H1 (cell line): ENCODE results near the gene SLCO2A1. TPM values are rescaled to one million over a fixed set of nuclear protein-coding genes. Genes with fewer than 3 reads are reported as not detected.
A peak's percentile ranks its signal among the peaks of the same experiment; 100 is the strongest.

ENCODE experiments used
- CTCF ChIA-PET: fragments of 300-600 bp; sonication (Branson Sonifier 250); formaldehyde crosslinking; loops from one replicate; lab custom pipeline; 2021; ENCODE audit not compliant: partially characterized antibody; lab: Charles Lee
- POLR2A ChIA-PET: fragments of 300-600 bp; sonication (Branson Sonifier 250); formaldehyde crosslinking; loops from one replicate; lab custom pipeline; 2021; ENCODE audit warnings: inconsistent platforms; ENCODE audit not compliant: partially characterized antibody; lab: Charles Lee
- DNase-seq, 2 experiments: peaks; one replicate each; pipeline versions ENCODE4 v3.0.0 to v3.0.0-alpha.2; 2010 to 2022; ENCODE audit warnings: low spot score in 2 of 2, low read depth in 1 of 2, mixed read lengths in 1 of 2
- FAIRE-seq: peaks from 2 replicates; lab custom pipeline; 2011; peaks lifted over from hg19 to GRCh38; lab: Jason Lieb, UNC
- H2AFZ ChIP-seq: 2 replicates; pipeline ENCODE4 v1.8.1; 2012; ENCODE audit warnings: low read length, inconsistent platforms
- H2AK5ac ChIP-seq: 2 replicates; pipeline ENCODE4 v1.6.1; 2013; ENCODE audit warnings: low read depth, low read length
- H2BK120ac ChIP-seq: replicated peaks from 2 replicates; pipeline ENCODE3; 2013; ENCODE audit warnings: low read depth, low read length, inconsistent platforms
- H2BK12ac ChIP-seq: 2 replicates; pipeline ENCODE4 v1.6.1; 2013; ENCODE audit warnings: low read depth, low read length
- H2BK15ac ChIP-seq: 2 replicates; pipeline ENCODE4 v1.6.1; 2013; ENCODE audit warnings: low read length
- H2BK20ac ChIP-seq: 2 replicates; pipeline ENCODE4 v1.6.1; 2013; ENCODE audit warnings: low read length
- H2BK5ac ChIP-seq: 2 replicates; pipeline ENCODE4 v1.6.1; 2013; ENCODE audit warnings: low read depth, low read length
- H3K14ac ChIP-seq: 2 replicates; pipeline ENCODE4 v1.6.1; 2013; ENCODE audit warnings: inconsistent platforms; ENCODE audit not compliant: insufficient read length
- H3K18ac ChIP-seq: 2 replicates; pipeline ENCODE4 v1.6.1; 2013; ENCODE audit warnings: low read length; ENCODE audit errors: extremely low read depth
- H3K23ac ChIP-seq: 2 replicates; pipeline ENCODE4 v1.6.1; 2013; ENCODE audit warnings: inconsistent platforms; ENCODE audit not compliant: insufficient read length
- H3K23me2 ChIP-seq: 2 replicates; pipeline ENCODE4 v1.6.1; 2013; ENCODE audit warnings: low read depth, low read length
- H3K27ac ChIP-seq: 2 replicates; pipeline ENCODE4 v1.6.1; 2011; ENCODE audit warnings: low read depth, low read length, inconsistent platforms
- H3K27me3 ChIP-seq, 4 experiments: replicated peaks in 1 of 4; 1 replicate in 1 of 4; 2 replicates in 3 of 4; pipeline versions ENCODE4 v1.6.1 to v1.8.1; 2011 to 2013; ENCODE audit warnings: low read length in 3 of 4, mild to moderate bottlenecking in 3 of 4, inconsistent platforms in 2 of 4, mixed read lengths in 2 of 4, moderate library complexity in 1 of 4; ENCODE audit not compliant: control insufficient read depth in 3 of 4, insufficient read depth in 3 of 4; ENCODE audit errors: extremely low read depth in 1 of 4
- H3K36me3 ChIP-seq, 4 experiments: 2 replicates each; pipeline versions ENCODE4 v1.6.1 to v1.8.1; 2011 to 2013; ENCODE audit warnings: mild to moderate bottlenecking in 4 of 4, low read length in 3 of 4, moderate library complexity in 2 of 4, control low read depth in 1 of 4, inconsistent platforms in 1 of 4; ENCODE audit not compliant: insufficient read depth in 4 of 4, control insufficient read depth in 2 of 4
- H3K4ac ChIP-seq: replicated peaks from 2 replicates; pipeline ENCODE3; 2013; ENCODE audit warnings: low read length, low read depth, mixed read lengths, inconsistent platforms; ENCODE audit not compliant: insufficient read length
- H3K4me1 ChIP-seq, 4 experiments: replicated peaks in 1 of 4; 1 replicate in 1 of 4; 2 replicates in 3 of 4; pipeline versions ENCODE4 v1.6.1 to v1.8.1; 2011 to 2013; ENCODE audit warnings: low read length in 3 of 4, inconsistent platforms in 2 of 4, mixed read lengths in 1 of 4; ENCODE audit not compliant: insufficient read depth in 4 of 4, control insufficient read depth in 3 of 4
- H3K4me2 ChIP-seq, 2 experiments: 2 replicates each; pipeline versions ENCODE4 v1.6.1 to v1.8.1; 2011 to 2013; ENCODE audit warnings: low read depth in 2 of 2, low read length in 2 of 2, control low read depth in 1 of 2, inconsistent platforms in 1 of 2, mild to moderate bottlenecking in 1 of 2; ENCODE audit not compliant: insufficient read depth in 1 of 2
- H3K4me3 ChIP-seq, 4 experiments: fragments of 200-600, 300-600 bp in 1 of 4; sonication (generic), shearing (Covaris generic), sonication (Bioruptor Twin) in 1 of 4; 2 replicates each; pipeline versions ENCODE4 v1.5.1 to v1.8.1; 2011 to 2016; ENCODE audit warnings: low read length in 4 of 4, low read depth in 3 of 4, control low read depth in 2 of 4, inconsistent platforms in 2 of 4, mild to moderate bottlenecking in 2 of 4, mixed read lengths in 1 of 4, moderate library complexity in 1 of 4; ENCODE audit not compliant: insufficient read depth in 2 of 4; ENCODE audit errors: extremely low read depth in 1 of 4
- H3K56ac ChIP-seq: replicated peaks from 2 replicates; pipeline ENCODE3; 2013; ENCODE audit warnings: low read depth, mild to moderate bottlenecking, mixed read lengths, low read length, inconsistent platforms; ENCODE audit not compliant: insufficient read length
- H3K79me1 ChIP-seq: 2 replicates; pipeline ENCODE4 v1.6.1; 2013; ENCODE audit warnings: low read depth, low read length, control low read depth
- H3K79me2 ChIP-seq, 2 experiments: 2 replicates each; pipeline versions ENCODE4 v1.6.1 to v1.8.1; 2012 to 2013; ENCODE audit warnings: low read length in 2 of 2, mild to moderate bottlenecking in 2 of 2, inconsistent platforms in 1 of 2; ENCODE audit not compliant: insufficient read depth in 2 of 2, control insufficient read depth in 1 of 2
- H3K9ac ChIP-seq, 4 experiments: replicated peaks in 1 of 4; 1 replicate in 1 of 4; 2 replicates in 3 of 4; pipeline versions ENCODE4 v1.6.1 to v1.8.1; 2011 to 2013; ENCODE audit warnings: low read depth in 3 of 4, low read length in 3 of 4, control low read depth in 2 of 4, mild to moderate bottlenecking in 2 of 4, moderate library complexity in 2 of 4, inconsistent platforms in 1 of 4; ENCODE audit errors: extremely low read depth in 1 of 4
- H3K9me3 ChIP-seq, 2 experiments: 2 replicates each; pipeline versions ENCODE4 v1.6.1 to v1.8.1; 2012 to 2013; ENCODE audit warnings: mild to moderate bottlenecking in 2 of 2, moderate library complexity in 2 of 2, control low read depth in 1 of 2, inconsistent platforms in 1 of 2, low read depth in 1 of 2, low read length in 1 of 2, mixed read lengths in 1 of 2; ENCODE audit not compliant: insufficient read depth in 2 of 2
- H4K20me1 ChIP-seq, 2 experiments: replicated peaks in 1 of 2; 2 replicates each; pipeline versions ENCODE3 to v1.8.1; 2011 to 2013; ENCODE audit warnings: inconsistent platforms in 2 of 2, low read length in 2 of 2, mild to moderate bottlenecking in 1 of 2; ENCODE audit not compliant: insufficient read depth in 2 of 2, control insufficient read depth in 1 of 2
- H4K5ac ChIP-seq: 2 replicates; pipeline ENCODE4 v1.6.1; 2013; ENCODE audit warnings: low read length, low read depth, mixed read lengths, inconsistent platforms; ENCODE audit not compliant: insufficient read length
- H4K8ac ChIP-seq: 2 replicates; pipeline ENCODE4 v1.8.0; 2013; ENCODE audit warnings: mild to moderate bottlenecking, moderate library complexity, low read length, inconsistent platforms; ENCODE audit not compliant: insufficient read depth; ENCODE audit errors: extremely low read depth
- H4K91ac ChIP-seq: replicated peaks from 2 replicates; pipeline ENCODE3; 2013; ENCODE audit warnings: low read length, mixed read lengths, inconsistent platforms; ENCODE audit not compliant: insufficient read length
- BRCA1 ChIP-seq: IDR thresholded peaks from 2 replicates; pipeline ENCODE4 v1.6.1; 2012; ENCODE audit warnings: low read depth, low read length, improper control_type of control experiment
- CBX8 ChIP-seq: fragments of 300-800, 300-1000 bp; sonication (generic); IDR thresholded peaks from 2 replicates; pipeline ENCODE4 v1.7.1; 2016; ENCODE audit warnings: low read depth, low read length, borderline replicate concordance
- CHD2 ChIP-seq: IDR thresholded peaks from 2 replicates; pipeline ENCODE4 v1.6.1; 2012; ENCODE audit warnings: low read length, improper control_type of control experiment
- HDAC6 ChIP-seq: IDR thresholded peaks from one replicate; pipeline ENCODE4 v1.7.1; 2012; ENCODE audit warnings: low read depth, mild to moderate bottlenecking, inconsistent platforms, low read length, moderate library complexity
- NRF1 ChIP-seq: IDR thresholded peaks from 2 replicates; pipeline ENCODE4 v1.6.1; 2011; ENCODE audit warnings: mild to moderate bottlenecking, low read depth, low read length, improper control_type of control experiment
- POU5F1 ChIP-seq: IDR thresholded peaks from 2 replicates; pipeline ENCODE4 v1.6.1; 2011; ENCODE audit warnings: low read depth, mild to moderate bottlenecking, low read length, moderate library complexity
- RXRA ChIP-seq: IDR thresholded peaks from 2 replicates; pipeline ENCODE4 v1.6.1; 2011; ENCODE audit warnings: low read depth, mild to moderate bottlenecking, low read length, moderate library complexity; ENCODE audit not compliant: insufficient read depth
- SIN3A ChIP-seq, 2 experiments: IDR thresholded peaks in 1 of 2; conservative IDR thresholded peaks in 1 of 2; 2 replicates each; pipeline ENCODE4 v1.6.1; 2011 to 2012; ENCODE audit warnings: low read length in 2 of 2, improper control_type of control experiment in 1 of 2, low read depth in 1 of 2, mild to moderate bottlenecking in 1 of 2
- TCF12 ChIP-seq: IDR thresholded peaks from 2 replicates; pipeline ENCODE4 v1.6.1; 2011; ENCODE audit warnings: low read depth, mild to moderate bottlenecking, low read length
- WGBS, 2 experiments: shearing (Covaris generic) in 1 of 2; methylation state at CpG; one replicate each; pipeline versions ENCODE4 v1.1.6 to v1.1.7; 2013 to 2015; ENCODE audit warnings: low lambda C conversion rate in 2 of 2, mixed read lengths in 2 of 2, inconsistent platforms in 1 of 2, low coverage in 1 of 2, missing lambda C conversion rate in 1 of 2; ENCODE audit not compliant: insufficient replicate concordance in 2 of 2, insufficient coverage in 1 of 2, insufficient read length in 1 of 2; ENCODE audit errors: extremely low coverage in 1 of 2, missing lambda C conversion rate in 1 of 2; 5-methylcytosine and 5-hydroxymethylcytosine counted together
- polyA plus RNA-seq, 7 experiments: library from polyadenylated mRNA; depleted of rRNA in 3 of 7; stranded (reverse) in 5 of 7; unstranded in 2 of 7; fragments of >200 nt in 5 of 7; fragments of 200-250 nt in 2 of 7; gene quantifications; 1 replicate in 5 of 7; 2 replicates in 1 of 7; 4 replicates in 1 of 7; pipeline versions ENCODE4 v1.2.1 to v1.2.3, GENCODE V29; 2011 to 2013; ENCODE audit warnings: missing spikeins in 2 of 7, mixed read lengths in 2 of 7
- total RNA-seq: library from RNA; stranded (reverse); fragmentation: NEBNext Ultra II Directional; extraction: Animal tissue kit (Norgen Biotek cat#: 25700); gene quantifications from 2 replicates; pipeline ENCODE4 v1.2.1, GENCODE V29; 2021

SLCO2A1 gene
- total and polyA plus RNA-seq, 2 of the 8 experiments (the other 6 are each of a cell fraction or from before 2014, with no cell fraction given), result 1.1 to 2.3 TPM

DNA sequence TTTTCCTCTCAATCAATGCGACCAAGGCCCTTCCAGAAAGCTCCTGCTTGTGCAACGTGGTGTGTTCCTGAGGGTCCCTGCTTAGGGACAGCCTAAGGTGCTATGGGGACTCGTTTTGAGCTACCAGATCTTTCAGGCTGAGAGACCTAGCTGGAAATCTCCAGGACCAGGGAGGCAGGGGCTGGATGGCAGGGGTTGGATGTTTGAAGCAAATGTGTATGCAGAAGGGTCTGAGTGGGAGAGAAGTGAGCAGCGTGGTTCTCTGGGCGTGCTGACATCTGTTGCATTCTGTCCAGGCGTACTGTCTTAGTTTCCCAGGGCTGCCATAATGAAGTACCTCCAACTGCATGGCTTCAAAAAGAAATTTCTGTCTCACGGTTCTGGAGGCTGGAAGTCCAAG is 31.7 kb upstream of the SLCO2A1 start:
- H4K91ac ChIP-seq, result no peak overlapping the region
- H2BK15ac ChIP-seq, result no peak overlapping the region
- H3K27ac ChIP-seq, result no peak overlapping the region
- H2AFZ ChIP-seq, result no peak overlapping the region
- ChIA-PET POLR2A (no interaction called here), CTCF (interaction anchor here (1.0 to 1.6 kb wide), 2 partner anchors 100 to 151 kb away, joined by 3 to 4 read pairs; no protein-coding TSS in a partner anchor)
- no peaks in the 10 kb centered on the region for H3K79me1 ChIP-seq
- no peaks in the 10 kb centered on the region for H3K79me2 ChIP-seq
- no peak for FAIRE-seq
- no peaks in the 10 kb centered on the region for H3K27me3 ChIP-seq
- no peak overlapping the region for H3K14ac ChIP-seq
- no peaks in the 10 kb centered on the region for H3K36me3 ChIP-seq
- H3K23ac ChIP-seq, result no peak overlapping the region
- H4K8ac ChIP-seq, result no peak overlapping the region
- no peak overlapping the region for H2BK5ac ChIP-seq
- WGBS, 2 experiments, result 94% methylated on average over 7 of the region's 7 CpGs; no CpG with 5 or more reads in 1 of the 2 experiments
- no peaks in the 10 kb centered on the region for H3K4me1 ChIP-seq
- no peak overlapping the region for H3K4me3 ChIP-seq
- no peak overlapping the region for H2BK120ac ChIP-seq
- H2BK12ac ChIP-seq, result no peak overlapping the region
- H3K56ac ChIP-seq, result no peak overlapping the region
- no peaks in the 10 kb centered on the region for H3K9me3 ChIP-seq
- H3K23me2 ChIP-seq, result peaks cover 5% of the 10 kb centered on the region; the same call in 1 of the 2 replicates
- no peak overlapping the region for H2BK20ac ChIP-seq
- no peak overlapping the region for H4K5ac ChIP-seq
- TF ChIP-seq BRCA1 (no peak), NRF1 (no peak), CBX8 (no peak), SIN3A (conservative IDR thresholded peaks at IDR 0.05 in 1 of 2, IDR thresholded peaks at IDR 0.05 in 1 of 2; ENCODE audit: low read depth in 1 of 2, low read length in 2 of 2) (no peak), CHD2 (no peak), HDAC6 (no peak), POU5F1 (no peak), TCF12 (no peak), RXRA (no peak)
- H4K20me1 ChIP-seq, result no peaks in the 10 kb centered on the region
- H3K4ac ChIP-seq, result no peak overlapping the region
- H3K9ac ChIP-seq, result no peak overlapping the region
- no peak overlapping the region for H3K18ac ChIP-seq
- H2AK5ac ChIP-seq, result no peak overlapping the region
- no peak overlapping the region for H3K4me2 ChIP-seq
- DNase-seq, result peak in 1 of 2 experiments; percentile 11
